ENCODE data around the gene RBMS2.
A peak's percentile ranks its signal among the peaks of the same experiment; 100 is the strongest.

The RBMS2 gene

DNA sequence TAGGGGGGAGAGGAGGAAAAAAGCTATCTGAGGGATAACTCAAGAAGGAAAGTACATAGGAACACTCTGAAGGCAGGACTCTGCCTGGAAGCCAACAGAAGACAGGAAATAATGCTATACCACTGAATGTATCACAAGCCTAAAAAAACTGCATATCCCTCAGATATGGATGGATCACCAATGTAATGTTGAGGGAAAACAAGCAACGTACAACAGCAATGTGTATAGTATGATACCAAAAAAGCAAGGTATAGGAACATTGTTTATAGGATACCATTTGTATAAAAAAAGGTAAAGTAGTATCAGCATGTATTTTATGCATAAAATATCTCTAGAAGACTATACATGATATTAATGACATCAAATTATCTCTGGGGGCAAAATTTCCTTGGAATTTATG, 37.1 kb upstream of the RBMS2 start:
- Histone ChIP-seq H3K4me3 (ENCODE audit: low read depth, low read length, poor library complexity, severe bottlenecking) (no peak overlapping the region), H3K27me3 (ENCODE audit: insufficient read depth, low read length) (peaks cover 8% of the 10 kb centered on the region), H3K4me2 (ENCODE audit: low read length) (no peak overlapping the region), H3F3A (ENCODE audit: insufficient read depth, low read length) (no peaks in the 10 kb centered on the region), H3K79me2 (ENCODE audit: insufficient read depth, low read length) (no peaks in the 10 kb centered on the region), H4K20me1 (ENCODE audit: insufficient read depth, low read length) (no peaks in the 10 kb centered on the region), H3K36me3 (ENCODE audit: insufficient read depth, low read length) (no peaks in the 10 kb centered on the region), H3K9me3 (ENCODE audit: low read length) (no peaks in the 10 kb centered on the region), H3K9ac (ENCODE audit: low read length) (no peak overlapping the region), H3K4me1 (ENCODE audit: insufficient read depth, low read length, severe bottlenecking) (no peaks in the 10 kb centered on the region), H2AFZ (ENCODE audit: low read length) (no peak overlapping the region), H3K9me2 (ENCODE audit: low read depth, low read length) (no peaks in the 10 kb centered on the region), H3K27ac (ENCODE audit: low read depth, low read length, poor library complexity, severe bottlenecking) (no peak overlapping the region)
- TF ChIP-seq, protein P1, sequence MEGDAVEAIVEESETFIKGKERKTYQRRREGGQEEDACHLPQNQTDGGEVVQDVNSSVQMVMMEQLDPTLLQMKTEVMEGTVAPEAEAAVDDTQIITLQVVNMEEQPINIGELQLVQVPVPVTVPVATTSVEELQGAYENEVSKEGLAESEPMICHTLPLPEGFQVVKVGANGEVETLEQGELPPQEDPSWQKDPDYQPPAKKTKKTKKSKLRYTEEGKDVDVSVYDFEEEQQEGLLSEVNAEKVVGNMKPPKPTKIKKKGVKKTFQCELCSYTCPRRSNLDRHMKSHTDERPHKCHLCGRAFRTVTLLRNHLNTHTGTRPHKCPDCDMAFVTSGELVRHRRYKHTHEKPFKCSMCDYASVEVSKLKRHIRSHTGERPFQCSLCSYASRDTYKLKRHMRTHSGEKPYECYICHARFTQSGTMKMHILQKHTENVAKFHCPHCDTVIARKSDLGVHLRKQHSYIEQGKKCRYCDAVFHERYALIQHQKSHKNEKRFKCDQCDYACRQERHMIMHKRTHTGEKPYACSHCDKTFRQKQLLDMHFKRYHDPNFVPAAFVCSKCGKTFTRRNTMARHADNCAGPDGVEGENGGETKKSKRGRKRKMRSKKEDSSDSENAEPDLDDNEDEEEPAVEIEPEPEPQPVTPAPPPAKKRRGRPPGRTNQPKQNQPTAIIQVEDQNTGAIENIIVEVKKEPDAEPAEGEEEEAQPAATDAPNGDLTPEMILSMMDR (IDR thresholded peaks at IDR 0.05; ENCODE audit: low read length) = no peak
- no peak for TF ChIP-seq EZH2 (IDR thresholded peaks at IDR 0.05; ENCODE audit: borderline replicate concordance, low read length)

DNA sequence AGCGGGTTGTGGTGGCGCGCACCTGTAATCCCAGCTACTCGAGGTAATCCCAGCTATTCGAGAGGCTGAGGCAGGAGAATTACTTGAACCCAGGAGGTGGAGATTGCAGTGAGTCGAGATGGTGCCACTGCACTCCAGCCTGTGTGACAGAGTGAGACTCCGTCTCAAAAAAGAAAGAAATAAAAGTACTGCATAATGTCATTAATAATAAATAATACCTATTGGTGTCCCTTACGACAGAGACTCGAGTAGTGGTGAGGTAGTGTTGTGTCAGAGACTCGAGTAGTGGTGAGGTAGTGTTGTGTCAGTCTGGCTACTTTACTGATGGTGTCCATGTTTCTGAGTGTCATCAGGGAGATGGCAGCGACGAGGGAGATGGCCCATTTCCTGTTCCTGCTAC, 34.9 kb upstream of the RBMS2 start:
- Histone ChIP-seq H3K79me2 (ENCODE audit: insufficient read depth, low read length) (no peaks in the 10 kb centered on the region), H3K36me3 (ENCODE audit: insufficient read depth, low read length) (no peaks in the 10 kb centered on the region), H3K27me3 (ENCODE audit: insufficient read depth, low read length) (peaks cover 8% of the 10 kb centered on the region), H3F3A (ENCODE audit: insufficient read depth, low read length) (no peaks in the 10 kb centered on the region), H4K20me1 (ENCODE audit: insufficient read depth, low read length) (no peaks in the 10 kb centered on the region), H3K27ac (ENCODE audit: low read depth, low read length, poor library complexity, severe bottlenecking) (no peak overlapping the region), H3K9me2 (ENCODE audit: low read depth, low read length) (no peaks in the 10 kb centered on the region), H3K4me3 (ENCODE audit: low read depth, low read length, poor library complexity, severe bottlenecking) (no peak overlapping the region), H3K4me1 (ENCODE audit: insufficient read depth, low read length, severe bottlenecking) (no peaks in the 10 kb centered on the region), H3K4me2 (ENCODE audit: low read length) (no peak overlapping the region), H3K9ac (ENCODE audit: low read length) (no peak overlapping the region), H3K9me3 (ENCODE audit: low read length) (no peaks in the 10 kb centered on the region), H2AFZ (ENCODE audit: low read length) (no peak overlapping the region)
- TF ChIP-seq, protein P1 (IDR thresholded peaks at IDR 0.05; ENCODE audit: low read length) = no peak
- TF ChIP-seq EZH2 (IDR thresholded peaks at IDR 0.05; ENCODE audit: borderline replicate concordance, low read length) = no peak

DNA sequence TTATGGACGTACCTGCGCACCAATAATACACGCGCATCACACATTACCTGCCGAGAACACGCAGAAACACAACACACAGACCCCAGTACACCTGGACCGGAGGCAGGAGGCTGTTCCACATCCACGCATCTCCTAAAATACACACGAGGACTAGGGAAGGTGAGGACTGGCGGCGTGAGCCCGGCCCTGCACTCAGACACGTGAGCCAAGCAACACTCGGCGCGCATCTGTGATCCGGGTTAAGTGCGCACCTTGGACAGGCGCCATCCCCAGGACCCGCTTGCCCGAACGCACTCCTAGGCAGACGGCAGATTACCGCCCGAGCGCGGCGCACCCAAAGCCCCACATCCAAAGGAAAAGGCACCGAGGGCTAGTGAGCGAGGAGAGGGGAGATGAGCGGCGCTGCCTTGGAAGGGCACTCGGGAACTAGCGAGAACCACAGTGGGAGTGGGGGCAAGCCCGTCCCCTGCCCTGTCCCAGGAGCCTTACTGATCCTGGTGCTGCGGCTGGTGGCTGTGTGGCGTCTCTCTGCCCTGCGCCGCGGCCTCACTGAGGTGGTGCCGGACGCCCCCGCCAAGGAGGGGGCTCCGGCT, 34.1 kb upstream of the RBMS2 start:
- no peak overlapping the region for H3K4me3 ChIP-seq (ENCODE audit: low read depth, low read length, poor library complexity, severe bottlenecking)
- H3F3A ChIP-seq (ENCODE audit: insufficient read depth, low read length) = no peaks in the 10 kb centered on the region
- TF ChIP-seq, protein P1 (IDR thresholded peaks at IDR 0.05; ENCODE audit: low read length) = no peak
- no peaks in the 10 kb centered on the region for H3K36me3 ChIP-seq (ENCODE audit: insufficient read depth, low read length)
- H3K9me3 ChIP-seq (ENCODE audit: low read length) = no peaks in the 10 kb centered on the region
- no peaks in the 10 kb centered on the region for H3K9me2 ChIP-seq (ENCODE audit: low read depth, low read length)
- no peak overlapping the region for H2AFZ ChIP-seq (ENCODE audit: low read length)
- H3K27ac ChIP-seq (ENCODE audit: low read depth, low read length, poor library complexity, severe bottlenecking) = no peak overlapping the region
- H3K9ac ChIP-seq (ENCODE audit: low read length) = no peak overlapping the region
- no peaks in the 10 kb centered on the region for H4K20me1 ChIP-seq (ENCODE audit: insufficient read depth, low read length)
- no peaks in the 10 kb centered on the region for H3K4me1 ChIP-seq (ENCODE audit: insufficient read depth, low read length, severe bottlenecking)
- H3K79me2 ChIP-seq (ENCODE audit: insufficient read depth, low read length) = no peaks in the 10 kb centered on the region
- peak overlapping the region; percentile 26; the same call in 1 of the 2 replicates for H3K4me2 ChIP-seq (ENCODE audit: low read length)
- peaks cover 8% of the 10 kb centered on the region for H3K27me3 ChIP-seq (ENCODE audit: insufficient read depth, low read length)
